Smooth muscle cell (in vitro differentiated cells): ENCODE measurements around the gene PLXNA2. TPM values are rescaled to one million over a fixed set of nuclear protein-coding genes. Genes with fewer than 3 reads are reported as not detected.

Experiments used
- DNase-seq: peaks from one replicate; lab custom pipeline; 2025; ENCODE audit not compliant: unreplicated experiment; lab: John Stamatoyannopoulos, UW
- H2AFZ ChIP-seq: fragments of 200-600 bp; sonication (generic); 2 replicates; pipeline ENCODE4 v1.6.0; 2016; ENCODE audit warnings: antibody characterized with exemption, low read depth, mild to moderate bottlenecking
- H3F3A ChIP-seq: fragments of 200-600 bp; sonication (generic); 2 replicates; pipeline ENCODE4 v1.6.0; 2017; ENCODE audit warnings: antibody characterized with exemption, low read depth
- H3K27ac ChIP-seq: fragments of 200-600 bp; sonication (generic); 2 replicates; pipeline ENCODE4 v1.5.1; 2016; ENCODE audit warnings: low read depth, mild to moderate bottlenecking
- H3K27me3 ChIP-seq: fragments of 200-600 bp; sonication (generic); 2 replicates; pipeline ENCODE4 v1.6.1; 2016; ENCODE audit warnings: low read depth, mild to moderate bottlenecking
- H3K36me3 ChIP-seq: fragments of 200-600 bp; sonication (generic); 2 replicates; pipeline ENCODE4 v1.5.1; 2016; ENCODE audit warnings: low read depth
- H3K4me1 ChIP-seq: fragments of 200-600 bp; sonication (generic); 2 replicates; pipeline ENCODE4 v1.5.1; 2016; ENCODE audit warnings: low read depth
- H3K4me2 ChIP-seq: fragments of 200-600 bp; sonication (generic); 2 replicates; pipeline ENCODE4 v1.6.0; 2016; ENCODE audit warnings: mild to moderate bottlenecking
- H3K4me3 ChIP-seq: fragments of 200-600 bp; sonication (generic); 2 replicates; pipeline ENCODE4 v1.5.1; 2016; ENCODE audit warnings: mild to moderate bottlenecking
- H3K79me2 ChIP-seq: fragments of 200-600 bp; sonication (generic); 2 replicates; pipeline ENCODE4 v1.6.0; 2016; ENCODE audit warnings: low read depth, mild to moderate bottlenecking
- H3K9ac ChIP-seq: fragments of 200-600 bp; sonication (generic); 2 replicates; pipeline ENCODE4 v1.6.0; 2016; ENCODE audit warnings: low read depth
- H3K9me3 ChIP-seq: fragments of 200-600 bp; sonication (generic); replicated peaks from 2 replicates; pipeline ENCODE4 v1.5.1; 2016; ENCODE audit warnings: low read depth
- H4K20me1 ChIP-seq: fragments of 200-600 bp; sonication (generic); 2 replicates; pipeline ENCODE4 v1.6.0; 2016; ENCODE audit warnings: low read depth
- CTCF ChIP-seq: fragments of 200-600 bp; sonication (generic); IDR thresholded peaks from 2 replicates; pipeline ENCODE4 v1.5.1; 2017; ENCODE audit warnings: borderline replicate concordance, mild to moderate bottlenecking, antibody characterized with exemption; ENCODE audit not compliant: insufficient read depth, poor library complexity, severe bottlenecking
- WGBS: methylation state at CpG from one replicate; pipeline ENCODE4 v1.1.7; 2016; ENCODE audit warnings: low lambda C conversion rate; 5-methylcytosine and 5-hydroxymethylcytosine counted together
- polyA plus RNA-seq: library from polyadenylated mRNA; unstranded; fragments of >200 nt; fragmentation: Nextera tagmentation; extraction: Ambion mirVana; gene quantifications from 2 replicates; pipeline ENCODE4 v1.2.1, GENCODE V29; 2016
- total RNA-seq: library from RNA; depleted of rRNA; stranded (reverse); fragments of >200 nt; gene quantifications from 2 replicates; pipeline ENCODE4 v1.2.3, GENCODE V29; 2014

Gene PLXNA2
- total and polyA plus RNA-seq, 2 experiments from 2014 or later, result 8.2 to 8.7 TPM

- H4K20me1 ChIP-seq, result no peaks in the 10 kb centered on the region
- no peaks in the 10 kb centered on the region for H3K27me3 ChIP-seq
- no peak overlapping the region for H3K27ac ChIP-seq
- no peaks in the 10 kb centered on the region for H3K9me3 ChIP-seq
- 35% methylated on average over 2 of the region's 2 CpGs for WGBS
- DNase-seq, result no peak
- no peak overlapping the region for H3K9ac ChIP-seq
- H3K4me1 ChIP-seq, result no peaks in the 10 kb centered on the region
- no peak for TF ChIP-seq CTCF
- H3K36me3 ChIP-seq, result no peaks in the 10 kb centered on the region
- H3K79me2 ChIP-seq, result no peaks in the 10 kb centered on the region
- H3K4me2 ChIP-seq, result no peak overlapping the region
- no peaks in the 10 kb centered on the region for H3F3A ChIP-seq
- H3K4me3 ChIP-seq, result no peak overlapping the region
- H2AFZ ChIP-seq, result no peak overlapping the region
These were observed 46.9 kb upstream of the PLXNA2 start for GRCh38 chr1:208291129-208291528.

- 15% methylated on average over 2 of the region's 2 CpGs for WGBS
- no peak overlapping the region for H3K9ac ChIP-seq
These were observed 45.5 kb upstream of the PLXNA2 start for GRCh38 chr1:208289716-208290115.

DNA sequence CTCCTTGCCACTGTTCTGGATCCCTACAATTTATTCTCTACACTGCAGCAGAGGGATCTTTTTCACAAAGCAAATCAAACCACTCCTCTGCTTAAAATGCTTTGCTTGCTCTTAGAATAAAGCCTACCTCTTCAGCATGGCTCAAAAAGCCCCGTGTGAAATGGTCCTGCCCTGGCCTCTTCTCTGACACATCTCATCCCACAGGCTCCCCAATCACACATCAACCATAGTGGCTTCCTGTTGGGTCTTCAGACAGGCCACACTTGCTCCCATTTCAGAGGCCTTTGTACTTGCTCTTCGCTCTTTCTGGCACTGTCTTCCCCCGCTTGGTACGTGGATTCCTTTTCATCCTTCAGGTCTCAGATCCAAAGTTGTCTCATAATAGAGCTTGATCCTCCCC, 44.3 kb upstream of the PLXNA2 start:
- no peak for TF ChIP-seq CTCF
- Histone ChIP-seq H3K36me3 (no peaks in the 10 kb centered on the region), H3F3A (no peaks in the 10 kb centered on the region), H3K27ac (no peak overlapping the region), H3K79me2 (no peaks in the 10 kb centered on the region), H3K9me3 (no peaks in the 10 kb centered on the region), H2AFZ (no peak overlapping the region), H3K4me3 (no peak overlapping the region), H3K9ac (no peak overlapping the region), H3K4me1 (no peaks in the 10 kb centered on the region), H3K27me3 (no peaks in the 10 kb centered on the region), H4K20me1 (no peaks in the 10 kb centered on the region), H3K4me2 (no peak overlapping the region)
- DNase-seq, result no peak
- WGBS, result 86% methylated on average over 4 of the region's 4 CpGs

More at GRCh38 chr1:208289716-208290115, 45.5 kb upstream of the PLXNA2 start:
- Histone ChIP-seq H3K79me2 (no peaks in the 10 kb centered on the region), H2AFZ (no peak overlapping the region), H3K36me3 (no peaks in the 10 kb centered on the region), H3K27ac (no peak overlapping the region), H3K9me3 (no peaks in the 10 kb centered on the region), H3K4me3 (no peak overlapping the region), H3F3A (no peaks in the 10 kb centered on the region), H3K4me1 (no peaks in the 10 kb centered on the region), H3K27me3 (no peaks in the 10 kb centered on the region), H4K20me1 (no peaks in the 10 kb centered on the region), H3K4me2 (no peak overlapping the region)
- TF ChIP-seq CTCF, result no peak
- no peak for DNase-seq

- no peak for TF ChIP-seq CTCF
- Histone ChIP-seq H3K4me2 (no peak overlapping the region), H3F3A (no peaks in the 10 kb centered on the region), H3K4me1 (no peaks in the 10 kb centered on the region), H3K9ac (no peak overlapping the region), H4K20me1 (no peaks in the 10 kb centered on the region), H2AFZ (no peak overlapping the region), H3K4me3 (no peak overlapping the region), H3K9me3 (no peaks in the 10 kb centered on the region), H3K79me2 (no peaks in the 10 kb centered on the region), H3K27me3 (no peaks in the 10 kb centered on the region), H3K27ac (no peak overlapping the region), H3K36me3 (no peaks in the 10 kb centered on the region)
- DNase-seq, result no peak
- 61% methylated on average over 8 of the region's 8 CpGs for WGBS
These were observed 36.7 kb upstream of the PLXNA2 start for GRCh38 chr1:208280681-208281450.
